NCI-H1105 treated with DMSO at 0.1 percent for 48 hours (cell line): ENCODE data around the gene MGAT1.

Source experiments
- DNase-seq: peaks from one replicate; lab custom pipeline; 2025; lab: John Stamatoyannopoulos, UW

The MGAT1 gene

GRCh38 chr5:180823940-180824629, 21.5 kb upstream of the MGAT1 start:
- DNase-seq: no peak

GRCh38 chr5:180823346-180823745, 20.7 kb upstream of the MGAT1 start:
- DNase-seq: no peak

- DNase-seq: no peak
Measured at GRCh38 chr5:180821538-180821937, 18.9 kb upstream of the MGAT1 start.

- no peak for DNase-seq
Measured at GRCh38 chr5:180820788-180821321, 18.2 kb upstream of the MGAT1 start.

GRCh38 chr5:180818677-180819341, 16.2 kb upstream of the MGAT1 start:
- DNase-seq: no peak

- no peak for DNase-seq
Measured at GRCh38 chr5:180817893-180818674, 15.5 kb upstream of the MGAT1 start.

- no peak for DNase-seq
Measured at GRCh38 chr5:180816608-180817534, 14.3 kb upstream of the MGAT1 start.

- no peak for DNase-seq
Measured at GRCh38 chr5:180815293-180815917, 12.8 kb upstream of the MGAT1 start.

- no peak for DNase-seq
Measured at GRCh38 chr5:180813420-180813819, 10.8 kb upstream of the MGAT1 start.

GRCh38 chr5:180811623-180812124, 9.1 kb upstream of the MGAT1 start:
- no peak for DNase-seq

- DNase-seq: no peak
Measured at GRCh38 chr5:180810959-180811622, 8.5 kb upstream of the MGAT1 start.

- DNase-seq: peak; percentile 81
Measured at GRCh38 chr5:180810210-180810958, 7.8 kb upstream of the MGAT1 start.

- DNase-seq: peak; percentile 71
Measured at GRCh38 chr5:180809403-180810209, 7.0 kb upstream of the MGAT1 start.

- no peak for DNase-seq
Measured at GRCh38 chr5:180808461-180809000, 5.9 kb upstream of the MGAT1 start.

- DNase-seq: no peak
Measured at GRCh38 chr5:180807654-180808414, 5.2 kb upstream of the MGAT1 start.

GRCh38 chr5:180807046-180807445, 4.4 kb upstream of the MGAT1 start:
- no peak for DNase-seq

- DNase-seq: no peak
Measured at GRCh38 chr5:180806351-180807011, 3.9 kb upstream of the MGAT1 start.
